Endothelial cell of umbilical vein (primary cell): Measurements from ENCODE around the gene FA2H.

Source experiments
- CTCF ChIP-seq, 2 donors: IDR thresholded peaks; 1 replicate in 1 of 2; 2 replicates in 1 of 2; pipeline ENCODE4 v1.5.1; 2011; ENCODE audit warnings: low read length in 2 of 2, mild to moderate bottlenecking in 2 of 2, moderate library complexity in 2 of 2, control low read depth in 1 of 2, inconsistent platforms in 1 of 2, low read depth in 1 of 2; ENCODE audit not compliant: insufficient read depth in 1 of 2; ENCODE audit errors: extremely low read depth in 1 of 2
- EZH2 ChIP-seq: IDR thresholded peaks from 2 replicates; pipeline ENCODE4 v1.6.1; 2012; ENCODE audit warnings: borderline replicate concordance, low read depth, mild to moderate bottlenecking, moderate library complexity, low read length, inconsistent platforms; ENCODE audit not compliant: severe bottlenecking
- FOS ChIP-seq: IDR thresholded peaks from 2 replicates; pipeline ENCODE4 v1.6.1; 2011; ENCODE audit warnings: mild to moderate bottlenecking, low read length, moderate library complexity, borderline replicate concordance; ENCODE audit not compliant: insufficient read depth
- POLR2A ChIP-seq: IDR thresholded peaks from 2 replicates; pipeline ENCODE4 v1.6.1; 2012; ENCODE audit warnings: low read depth, mild to moderate bottlenecking, control low read depth, low read length

- TF ChIP-seq CTCF (IDR thresholded peaks at IDR 0.05; ENCODE audit: extremely low read depth in 1 of 2, insufficient read depth in 1 of 2, low read depth in 1 of 2, low read length in 2 of 2) = no peak
- no peak for TF ChIP-seq FOS
- no peak for TF ChIP-seq POLR2A
- no peak for TF ChIP-seq EZH2
Observed at GRCh38 chr16:74745926-74746325, 28.7 kb downstream of the FA2H start.
